Measurements from ENCODE around the gene SPATA1.
"Not testable (repeated sequence)": the region's sequence is repeated elsewhere in the genome, so short reads cannot be mapped to it uniquely, and the experiment has no call there.

SPATA1 gene

DNA sequence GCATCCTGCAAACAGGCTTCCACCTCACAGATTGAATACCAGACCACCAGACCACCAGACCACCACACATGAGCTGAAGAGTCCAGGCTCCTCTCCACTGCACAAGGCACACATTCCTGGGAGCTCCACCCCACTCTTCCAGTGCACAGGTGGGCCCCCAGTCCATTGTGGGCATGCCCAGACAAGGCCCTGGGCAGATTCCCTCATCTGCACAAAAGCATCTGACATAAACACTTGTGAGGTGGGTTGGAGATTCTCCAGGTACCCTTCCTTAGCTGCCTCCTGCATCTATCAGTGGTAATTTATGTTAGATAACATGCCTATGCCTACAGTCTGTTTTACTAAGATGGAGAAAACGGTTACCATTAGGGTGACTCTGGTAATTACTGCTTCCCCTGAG is 79.6 kb downstream of the SPATA1 start:
- no peak for DNase-seq (ENCODE audit: low read depth)
- no peak overlapping the region for H3K4me3 ChIP-seq (ENCODE audit: low read length)
- TF ChIP-seq, protein P1, sequence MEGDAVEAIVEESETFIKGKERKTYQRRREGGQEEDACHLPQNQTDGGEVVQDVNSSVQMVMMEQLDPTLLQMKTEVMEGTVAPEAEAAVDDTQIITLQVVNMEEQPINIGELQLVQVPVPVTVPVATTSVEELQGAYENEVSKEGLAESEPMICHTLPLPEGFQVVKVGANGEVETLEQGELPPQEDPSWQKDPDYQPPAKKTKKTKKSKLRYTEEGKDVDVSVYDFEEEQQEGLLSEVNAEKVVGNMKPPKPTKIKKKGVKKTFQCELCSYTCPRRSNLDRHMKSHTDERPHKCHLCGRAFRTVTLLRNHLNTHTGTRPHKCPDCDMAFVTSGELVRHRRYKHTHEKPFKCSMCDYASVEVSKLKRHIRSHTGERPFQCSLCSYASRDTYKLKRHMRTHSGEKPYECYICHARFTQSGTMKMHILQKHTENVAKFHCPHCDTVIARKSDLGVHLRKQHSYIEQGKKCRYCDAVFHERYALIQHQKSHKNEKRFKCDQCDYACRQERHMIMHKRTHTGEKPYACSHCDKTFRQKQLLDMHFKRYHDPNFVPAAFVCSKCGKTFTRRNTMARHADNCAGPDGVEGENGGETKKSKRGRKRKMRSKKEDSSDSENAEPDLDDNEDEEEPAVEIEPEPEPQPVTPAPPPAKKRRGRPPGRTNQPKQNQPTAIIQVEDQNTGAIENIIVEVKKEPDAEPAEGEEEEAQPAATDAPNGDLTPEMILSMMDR (conservative IDR thresholded peaks at IDR 0.05; ENCODE audit: low read depth, low read length) = no peak

GRCh38 chr1:84587099-84587498 is 80.9 kb downstream of the SPATA1 start:
- H3K4me3 ChIP-seq (ENCODE audit: low read length) = no peak overlapping the region
- no peak for DNase-seq (ENCODE audit: low read depth)
- TF ChIP-seq, protein P1 (conservative IDR thresholded peaks at IDR 0.05; ENCODE audit: low read depth, low read length) = no peak

DNA sequence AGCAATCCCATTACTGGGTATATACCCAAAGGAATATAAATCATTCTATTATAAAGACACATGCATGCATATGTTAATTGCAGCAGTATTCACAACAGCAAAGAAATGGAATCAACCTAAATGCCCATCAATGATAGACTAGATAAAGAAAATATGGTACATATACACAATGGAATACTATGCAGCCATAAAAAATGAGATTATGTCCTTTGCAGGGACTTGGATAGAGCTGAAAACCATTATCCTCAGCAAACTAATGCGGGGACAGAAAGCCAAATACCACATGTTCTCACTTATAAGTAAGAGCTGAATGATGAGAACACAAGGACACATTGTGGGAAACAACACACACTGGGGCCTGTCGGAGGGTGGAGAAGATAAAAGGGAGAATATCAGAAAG is 88.8 kb downstream of the SPATA1 start:
- H3K4me3 ChIP-seq (ENCODE audit: low read length); DNase-seq (ENCODE audit: low read depth): not testable (repeated sequence)

- DNase-seq (ENCODE audit: low read depth) = no peak
- TF ChIP-seq, protein P1 (conservative IDR thresholded peaks at IDR 0.05; ENCODE audit: low read depth, low read length) = no peak
- no peak overlapping the region for H3K4me3 ChIP-seq (ENCODE audit: low read length)
Measured at GRCh38 chr1:84597011-84597410, 90.8 kb downstream of the SPATA1 start.

GRCh38 chr1:84598418-84598817 is 92.2 kb downstream of the SPATA1 start:
- DNase-seq (ENCODE audit: low read depth) = no peak
- TF ChIP-seq, protein P1 (conservative IDR thresholded peaks at IDR 0.05; ENCODE audit: low read depth, low read length) = no peak
- no peak overlapping the region for H3K4me3 ChIP-seq (ENCODE audit: low read length)

DNA sequence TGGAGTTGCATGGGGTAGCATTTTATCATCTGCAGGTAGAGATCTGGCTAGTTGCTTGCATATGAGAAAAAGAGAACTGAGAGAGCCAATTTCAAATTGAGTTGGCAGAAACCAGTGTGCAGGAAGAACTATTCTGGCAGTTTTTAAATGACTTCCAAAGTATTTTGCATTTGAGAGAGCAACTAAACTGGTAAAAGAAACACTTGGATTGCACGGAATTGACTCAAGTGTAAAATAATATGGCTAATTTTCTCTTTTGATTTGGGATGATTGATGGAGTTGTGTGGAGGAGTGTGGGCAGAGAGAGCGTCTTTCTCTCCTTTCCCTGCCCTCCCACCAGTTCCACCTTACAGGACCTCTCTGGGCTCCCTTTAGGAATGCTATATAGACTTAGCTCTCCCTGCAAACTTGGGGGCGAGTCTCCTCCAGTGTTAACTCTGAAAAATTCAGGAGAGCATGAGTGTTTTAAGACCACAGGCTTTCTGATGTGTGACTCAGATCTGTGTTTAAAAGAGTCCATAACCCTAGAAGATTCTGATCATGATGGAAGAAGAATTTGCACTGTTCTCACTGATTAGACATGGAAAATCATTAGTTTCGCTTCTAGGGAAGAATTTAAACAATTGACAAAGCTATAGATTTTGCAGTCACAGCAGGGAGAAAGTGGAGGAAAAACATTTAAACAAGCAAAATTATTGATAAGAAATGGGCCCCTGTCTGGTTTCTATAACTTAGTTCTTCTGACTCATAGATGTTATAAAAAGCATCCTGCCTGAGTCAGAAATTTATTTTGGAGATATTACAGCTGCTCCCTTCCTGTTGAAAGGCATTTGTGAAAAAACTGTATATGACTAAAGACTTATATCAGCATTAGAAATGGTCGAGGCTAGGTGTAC is 92.9 kb downstream of the SPATA1 start:
- TF ChIP-seq, protein P1 (conservative IDR thresholded peaks at IDR 0.05; ENCODE audit: low read depth, low read length) = no peak
- DNase-seq (ENCODE audit: low read depth) = no peak
- no peak overlapping the region for H3K4me3 ChIP-seq (ENCODE audit: low read length)

DNA sequence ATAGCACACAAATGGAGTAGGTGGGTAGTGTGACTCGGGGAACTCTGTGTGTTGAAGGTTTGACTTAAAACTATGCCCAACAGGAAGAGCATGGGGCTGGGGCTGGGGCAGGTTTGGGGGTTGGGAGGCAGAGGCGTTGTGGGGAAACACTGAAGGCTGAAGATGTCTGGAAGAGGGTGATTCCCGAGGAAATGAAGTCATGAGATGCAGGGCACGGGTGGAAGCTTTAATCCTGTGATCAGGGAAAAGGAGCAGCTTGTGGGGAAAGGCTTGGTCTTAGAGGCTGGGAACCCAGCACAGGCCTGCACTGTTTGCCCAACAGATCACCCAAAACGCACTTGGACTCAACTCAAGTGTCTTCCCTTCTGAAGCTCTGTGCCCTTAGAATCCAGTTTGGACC is 94.6 kb downstream of the SPATA1 start:
- H3K4me3 ChIP-seq (ENCODE audit: low read length) = no peak overlapping the region
- no peak for DNase-seq (ENCODE audit: low read depth)

More for the DNA sequence above, 94.6 kb downstream of the SPATA1 start:
- TF ChIP-seq, protein P1 (conservative IDR thresholded peaks at IDR 0.05; ENCODE audit: low read depth, low read length) = no peak
